HG02981 (cell line): ENCODE data around the gene ABCA13.

Source experiments
- ATAC-seq: cut with Tn5 transposase; IDR thresholded peaks from one replicate; pipeline ENCODE4 v1.9.1; 2021; ENCODE audit warnings: mild to moderate bottlenecking, moderate library complexity; ENCODE audit not compliant: unreplicated experiment

Gene ABCA13

DNA sequence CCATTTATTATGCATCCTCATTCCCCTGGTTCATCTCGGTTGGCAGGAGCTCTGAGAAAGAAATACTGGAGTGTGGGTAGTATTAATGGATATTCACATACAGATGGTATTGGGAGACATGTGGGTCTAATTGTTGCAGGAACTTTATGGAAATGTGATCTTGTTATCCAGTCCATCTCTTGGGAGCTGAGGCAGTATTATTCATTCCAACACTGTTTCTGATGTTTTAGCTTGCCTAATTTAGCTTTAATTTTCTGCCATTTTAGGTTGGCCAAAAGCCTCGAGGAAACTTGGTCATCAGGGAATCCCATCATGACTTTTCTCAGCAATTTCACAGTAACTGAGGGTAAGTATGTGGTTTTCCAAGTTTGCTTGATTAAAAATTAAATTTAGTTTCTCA, 125.7 kb downstream of the ABCA13 start:
- ATAC-seq = no peak

- ATAC-seq = peak; percentile 72
Measured at GRCh38 chr7:48298779-48299178, 127.5 kb downstream of the ABCA13 start.

- peak; percentile 91 for ATAC-seq
Measured at GRCh38 chr7:48299580-48300169, 128.4 kb downstream of the ABCA13 start.

- ATAC-seq = no peak
Measured at GRCh38 chr7:48300301-48300700, 129.0 kb downstream of the ABCA13 start.

GRCh38 chr7:48301201-48301600, 129.9 kb downstream of the ABCA13 start:
- no peak for ATAC-seq

GRCh38 chr7:48304641-48305040, 133.4 kb downstream of the ABCA13 start:
- ATAC-seq = no peak

DNA sequence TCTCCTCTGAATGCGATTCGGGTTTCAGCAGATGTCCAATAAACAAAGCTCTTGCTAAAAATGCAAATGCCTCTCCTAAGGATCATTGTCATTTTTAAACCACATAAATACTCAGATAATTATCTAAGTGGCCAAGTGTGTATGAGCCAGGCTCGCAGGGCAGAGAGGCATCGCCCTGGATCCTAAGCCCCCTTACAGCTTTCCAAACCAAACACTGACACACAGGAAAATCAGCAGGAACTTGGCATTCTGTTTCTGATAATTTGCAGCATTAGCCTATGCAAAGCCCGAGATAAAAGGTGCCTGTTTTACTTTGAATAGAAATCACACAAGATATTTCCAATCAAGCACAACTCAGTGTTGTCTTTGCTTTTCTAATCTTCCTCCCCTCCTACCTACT, 134.4 kb downstream of the ABCA13 start:
- no peak for ATAC-seq

DNA sequence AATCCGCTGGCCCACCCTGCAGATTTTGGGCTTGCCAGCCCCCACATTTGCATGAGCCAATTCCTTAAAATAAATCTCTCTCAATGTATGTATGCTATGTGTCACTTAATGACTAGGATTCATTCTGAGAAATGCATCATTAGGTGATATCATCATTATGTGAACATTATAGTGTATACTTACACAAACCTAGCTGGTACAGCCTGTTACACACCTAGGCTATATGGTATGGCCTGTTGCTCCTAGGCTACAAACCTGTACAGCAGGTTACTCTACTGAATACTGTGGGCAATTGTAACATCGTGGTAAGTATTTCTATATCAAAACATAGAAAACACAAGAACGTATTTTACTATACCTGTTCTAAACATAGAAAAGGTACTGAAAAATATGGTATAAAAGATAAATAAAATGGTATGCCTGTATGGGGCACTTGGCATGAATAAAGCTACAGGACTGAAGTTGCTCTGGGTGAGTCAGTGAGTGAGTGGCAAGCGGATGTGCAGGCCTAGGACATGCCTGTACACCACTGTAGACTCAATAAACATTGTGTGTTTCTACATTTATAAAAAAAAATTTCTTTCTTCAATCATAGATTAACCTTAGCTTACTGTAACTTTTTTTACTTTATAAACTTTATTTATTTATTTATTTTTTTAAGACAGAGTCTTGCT, 135.9 kb downstream of the ABCA13 start:
- no peak for ATAC-seq

GRCh38 chr7:48309720-48310119, 138.5 kb downstream of the ABCA13 start:
- no peak for ATAC-seq

DNA sequence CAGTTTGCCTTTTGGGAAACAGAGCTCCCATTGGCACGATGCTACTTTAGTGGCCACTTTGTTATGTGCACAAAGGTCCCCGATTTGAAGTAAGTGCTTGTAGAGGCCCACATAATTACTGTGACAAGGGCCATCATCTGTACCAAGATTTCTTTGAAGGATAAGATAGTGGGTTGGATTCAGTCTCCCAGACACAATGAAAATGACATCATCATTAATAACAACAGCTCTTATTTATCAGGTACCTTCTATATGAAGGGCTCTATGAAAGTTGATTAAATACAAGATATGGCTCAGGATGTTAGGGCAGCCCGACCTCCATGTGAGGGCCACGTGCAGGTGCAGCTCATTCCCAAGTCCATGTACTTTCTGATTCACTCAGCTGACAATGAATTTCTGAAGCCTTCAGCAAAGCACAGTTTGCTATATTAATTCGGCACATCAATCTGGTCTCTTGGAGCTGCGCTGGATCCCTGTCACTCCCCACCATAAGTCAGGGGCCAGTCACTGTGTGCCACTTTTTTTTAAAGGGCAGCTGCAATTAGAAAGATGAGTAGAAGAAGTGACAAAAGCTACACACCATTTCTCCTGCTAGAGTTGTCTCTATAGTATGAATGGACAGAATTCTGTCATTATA, 140.3 kb downstream of the ABCA13 start:
- ATAC-seq = no peak

DNA sequence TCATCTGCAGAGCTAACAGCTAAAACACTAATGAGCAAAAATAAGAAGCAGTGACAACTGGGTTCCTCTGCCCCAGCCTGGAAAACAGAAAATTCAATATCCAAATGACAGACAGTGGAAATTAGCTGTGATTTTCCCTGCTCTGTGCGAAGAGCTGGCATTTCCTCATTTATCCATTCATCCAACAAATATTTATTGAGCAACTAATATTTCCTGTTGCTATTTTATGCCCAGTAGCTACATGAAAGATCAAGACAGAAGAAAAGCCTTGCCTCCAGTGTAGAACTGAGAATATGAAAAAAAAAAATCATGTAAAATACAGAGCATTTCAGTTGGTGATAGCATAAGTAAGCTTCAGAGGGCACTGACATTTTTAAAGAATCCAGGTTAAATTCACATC, 140.9 kb downstream of the ABCA13 start:
- ATAC-seq = no peak

- no peak for ATAC-seq
Measured at GRCh38 chr7:48316768-48317167, 145.5 kb downstream of the ABCA13 start.

DNA sequence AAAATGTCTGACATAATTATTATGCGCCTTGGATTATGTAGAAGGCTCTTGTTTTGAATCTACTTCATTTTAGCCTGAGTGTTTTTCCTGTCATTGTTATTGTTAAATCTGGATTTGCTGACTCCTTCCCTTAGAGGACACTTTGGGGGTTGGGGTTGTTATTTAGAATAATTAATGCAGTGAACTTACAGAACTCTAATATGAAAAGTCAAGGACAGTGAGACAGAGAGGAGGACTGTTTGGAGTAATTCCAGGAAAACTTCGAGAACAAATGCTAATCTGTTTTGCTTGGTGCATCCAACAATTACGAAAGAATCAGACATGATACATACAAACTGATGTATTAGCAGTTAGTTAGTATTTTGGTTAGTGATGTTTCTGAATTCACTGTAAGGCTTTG, 146.1 kb downstream of the ABCA13 start:
- no peak for ATAC-seq

DNA sequence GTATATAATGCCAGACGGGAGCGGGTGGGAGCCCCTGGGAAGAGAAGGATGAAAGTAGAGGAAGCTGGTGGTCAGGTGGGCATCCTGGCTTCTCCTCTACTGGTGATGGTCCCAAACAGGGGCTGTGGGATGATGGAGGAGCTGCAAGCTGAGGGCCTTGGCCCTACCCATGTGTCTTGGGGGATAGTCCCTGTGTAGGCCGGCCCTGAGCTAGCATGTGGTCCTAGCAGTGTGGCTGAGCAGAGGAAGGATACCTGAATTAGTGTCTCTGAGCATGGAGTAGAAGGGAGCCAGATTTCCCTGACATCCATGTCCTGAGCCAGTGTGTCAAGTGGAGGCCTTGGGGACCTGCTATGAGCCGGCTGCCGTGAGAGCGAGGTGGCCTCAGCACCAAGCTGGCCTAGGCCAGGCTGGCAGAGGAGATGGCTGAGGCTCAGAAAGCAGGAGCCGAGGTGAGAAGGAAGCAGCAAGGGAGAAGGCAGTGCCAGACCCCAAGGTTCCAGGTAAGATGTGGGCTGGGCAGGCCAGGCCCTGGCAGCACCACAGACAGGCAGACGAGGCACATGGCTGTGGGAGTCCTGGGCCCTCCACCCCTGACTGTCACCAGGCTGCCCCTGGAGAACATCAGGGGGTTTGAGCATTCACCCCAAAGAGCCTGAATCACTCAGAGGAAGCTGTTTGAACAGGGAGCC, 150.2 kb downstream of the ABCA13 start:
- no peak for ATAC-seq

DNA sequence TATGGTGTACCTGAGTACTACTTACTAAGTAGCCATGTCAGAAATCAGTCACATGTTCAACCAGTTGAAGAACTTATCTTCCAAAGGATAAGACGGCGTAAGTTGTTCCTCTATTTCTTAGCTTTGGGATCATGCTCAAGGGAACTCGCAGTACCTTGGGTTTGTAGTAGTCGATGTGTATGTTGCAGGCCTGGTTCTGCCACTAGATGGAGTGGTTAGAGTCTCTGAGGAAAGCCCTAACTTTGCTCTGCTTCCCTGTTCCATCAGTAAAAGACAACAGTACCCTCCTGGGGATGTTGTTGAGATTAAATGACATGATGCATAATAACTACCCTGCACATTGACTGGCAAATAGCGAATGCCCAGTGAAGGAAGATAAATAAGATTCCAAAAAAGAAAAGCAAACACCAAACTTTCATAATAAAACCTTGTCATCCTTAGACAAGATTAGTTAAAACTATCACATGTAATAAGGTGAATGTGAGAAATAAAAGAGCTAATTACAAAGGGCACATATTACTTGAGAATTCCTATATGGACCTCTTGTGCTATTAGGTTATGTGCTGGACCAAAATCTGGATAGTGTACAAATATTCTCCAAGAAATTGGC, 165.9 kb downstream of the ABCA13 start:
- no peak for ATAC-seq

DNA sequence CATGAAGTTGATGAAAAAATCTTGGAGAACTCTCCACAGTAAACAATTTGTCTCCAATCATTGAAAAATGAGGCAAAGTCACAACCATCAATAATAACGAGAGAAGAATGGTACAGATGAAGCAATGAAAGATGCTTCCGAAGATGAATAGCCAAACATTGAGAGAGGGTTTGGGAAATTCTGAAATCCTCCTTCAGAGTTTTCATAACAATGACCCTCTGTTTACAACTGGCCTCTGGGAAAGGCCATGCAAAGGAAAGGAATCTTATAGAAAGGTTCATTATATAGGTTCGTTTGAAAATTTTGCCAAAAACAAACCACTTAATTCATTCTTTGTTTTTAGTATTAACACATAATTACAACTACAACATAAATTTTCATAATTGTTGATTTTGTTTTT, 166.5 kb downstream of the ABCA13 start:
- ATAC-seq = no peak

GRCh38 chr7:48347230-48347825, 176.1 kb downstream of the ABCA13 start:
- no peak for ATAC-seq

- ATAC-seq = no peak
Measured at GRCh38 chr7:48350515-48350914, 179.3 kb downstream of the ABCA13 start.

DNA sequence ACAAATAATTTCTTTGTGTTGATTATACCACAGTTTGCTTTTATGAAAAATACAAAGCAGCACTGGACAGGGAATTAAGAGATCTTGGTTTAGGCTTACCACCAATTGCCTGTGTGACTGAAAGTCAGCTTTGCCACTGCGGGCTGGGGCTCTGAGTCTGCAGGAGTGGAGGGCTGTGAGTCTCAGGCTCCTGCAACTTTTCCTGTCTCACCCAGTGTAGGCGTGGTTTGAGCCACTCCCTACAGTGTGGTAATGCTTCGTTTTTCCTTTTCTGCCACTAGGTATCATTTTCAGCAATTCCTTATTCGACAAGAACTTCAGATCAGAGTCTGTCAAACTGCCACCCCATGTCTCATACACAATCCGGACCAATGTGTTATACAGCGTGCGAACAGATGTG, 180.6 kb downstream of the ABCA13 start:
- ATAC-seq = no peak

DNA sequence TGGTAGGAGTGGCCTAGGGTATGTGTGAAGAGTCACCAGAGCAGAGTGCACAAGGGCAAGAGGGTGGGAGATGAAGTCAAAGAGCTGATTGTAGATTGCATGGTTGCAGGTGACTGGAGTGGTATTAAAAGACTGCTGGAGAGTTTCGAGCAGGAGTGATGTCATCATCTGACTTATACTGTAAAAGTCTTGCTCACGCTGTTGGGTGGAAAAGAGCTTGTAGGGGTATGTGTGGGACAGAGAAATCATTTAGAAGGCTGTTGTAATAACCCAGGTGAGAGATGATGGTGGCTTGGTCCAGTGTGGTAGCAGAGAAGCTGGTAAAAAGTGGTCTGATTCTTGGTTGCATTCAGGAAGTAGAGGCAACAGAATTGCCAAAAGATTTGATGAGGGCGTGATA, 184.1 kb downstream of the ABCA13 start:
- no peak for ATAC-seq

DNA sequence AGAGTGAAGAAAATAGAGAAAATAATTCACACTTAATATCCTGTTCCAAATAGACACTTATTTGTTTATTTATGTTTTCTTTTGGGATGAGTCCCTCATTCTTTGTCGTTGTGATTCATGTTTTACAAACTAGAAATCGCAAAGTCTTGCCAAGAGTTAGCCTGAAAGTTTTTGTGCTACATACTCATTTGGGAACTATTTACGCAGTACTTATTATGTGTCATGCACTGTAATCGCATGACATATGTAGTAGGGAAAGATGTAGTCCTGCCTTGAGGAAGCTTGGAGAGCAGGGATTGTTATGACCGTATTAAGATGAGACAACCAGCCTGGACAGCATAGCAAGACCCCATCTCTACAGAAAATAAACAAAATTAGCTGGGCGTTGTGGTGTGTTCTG, 189.3 kb downstream of the ABCA13 start:
- no peak for ATAC-seq
